Glutamatergic neuron (in vitro differentiated cells): ENCODE measurements around the gene MEAK7. TPM values are rescaled to one million over a fixed set of nuclear protein-coding genes. Genes with fewer than 3 reads are reported as not detected.
"Not testable (repeated sequence)": the region's sequence is repeated elsewhere in the genome, so short reads cannot be mapped to it uniquely, and the experiment has no call there.

Experiments used
- DNase-seq: peaks from one replicate; pipeline ENCODE4 v3.0.0; 2022
- H3K27ac Mint-ChIP-seq: one replicate; pipeline ENCODE4 v1.8.0; 2020; ENCODE audit warnings: mild to moderate bottlenecking, mixed read lengths, inconsistent platforms; ENCODE audit not compliant: unreplicated experiment
- H3K27me3 Mint-ChIP-seq: one replicate; pipeline ENCODE4 v1.8.0; 2020; ENCODE audit warnings: mild to moderate bottlenecking, moderate library complexity, mixed read lengths, inconsistent platforms; ENCODE audit not compliant: unreplicated experiment
- H3K36me3 Mint-ChIP-seq: one replicate; pipeline ENCODE4 v1.8.0; 2020; ENCODE audit warnings: mild to moderate bottlenecking, mixed read lengths, inconsistent platforms; ENCODE audit not compliant: unreplicated experiment
- H3K4me1 Mint-ChIP-seq: one replicate; pipeline ENCODE4 v1.8.0; 2020; ENCODE audit warnings: mild to moderate bottlenecking, low read depth, mixed read lengths, inconsistent platforms; ENCODE audit not compliant: unreplicated experiment
- H3K4me3 Mint-ChIP-seq: one replicate; pipeline ENCODE4 v1.8.0; 2020; ENCODE audit warnings: mild to moderate bottlenecking, mixed read lengths, inconsistent platforms; ENCODE audit not compliant: unreplicated experiment
- H3K9me3 Mint-ChIP-seq: one replicate; pipeline ENCODE4 v1.8.0; 2020; ENCODE audit warnings: mild to moderate bottlenecking, moderate library complexity, mixed read lengths, inconsistent platforms; ENCODE audit not compliant: unreplicated experiment
- CTCF ChIP-seq: fragments of 200-600 bp; sonication (generic); IDR thresholded peaks from one replicate; pipeline ENCODE4 v1.5.0; 2021; ENCODE audit not compliant: partially characterized antibody, unreplicated experiment
- total RNA-seq: library from RNA; stranded (reverse); fragmentation: NEBNext Ultra II Directional; extraction: Animal tissue kit (Norgen Biotek cat#: 25700); gene quantifications from one replicate; pipeline ENCODE4 v1.2.1, GENCODE V29; 2021; ENCODE audit not compliant: unreplicated experiment

Gene MEAK7
- total RNA-seq, 1 donor from 2014 or later, result 44.8 TPM

GRCh38 chr16:84521497-84521770 lies 17.0 kb upstream of the MEAK7 start:
- TF ChIP-seq CTCF, result no peak
- Mint-ChIP-seq H3K9me3 (peaks cover 8% of the 10 kb centered on the region), H3K4me1 (peaks cover 14% of the 10 kb centered on the region), H3K27me3 (peaks cover 8% of the 10 kb centered on the region), H3K27ac (no peak overlapping the region), H3K4me3 (no peak overlapping the region), H3K36me3 (peaks cover 6% of the 10 kb centered on the region)
- DNase-seq, result no peak

DNA sequence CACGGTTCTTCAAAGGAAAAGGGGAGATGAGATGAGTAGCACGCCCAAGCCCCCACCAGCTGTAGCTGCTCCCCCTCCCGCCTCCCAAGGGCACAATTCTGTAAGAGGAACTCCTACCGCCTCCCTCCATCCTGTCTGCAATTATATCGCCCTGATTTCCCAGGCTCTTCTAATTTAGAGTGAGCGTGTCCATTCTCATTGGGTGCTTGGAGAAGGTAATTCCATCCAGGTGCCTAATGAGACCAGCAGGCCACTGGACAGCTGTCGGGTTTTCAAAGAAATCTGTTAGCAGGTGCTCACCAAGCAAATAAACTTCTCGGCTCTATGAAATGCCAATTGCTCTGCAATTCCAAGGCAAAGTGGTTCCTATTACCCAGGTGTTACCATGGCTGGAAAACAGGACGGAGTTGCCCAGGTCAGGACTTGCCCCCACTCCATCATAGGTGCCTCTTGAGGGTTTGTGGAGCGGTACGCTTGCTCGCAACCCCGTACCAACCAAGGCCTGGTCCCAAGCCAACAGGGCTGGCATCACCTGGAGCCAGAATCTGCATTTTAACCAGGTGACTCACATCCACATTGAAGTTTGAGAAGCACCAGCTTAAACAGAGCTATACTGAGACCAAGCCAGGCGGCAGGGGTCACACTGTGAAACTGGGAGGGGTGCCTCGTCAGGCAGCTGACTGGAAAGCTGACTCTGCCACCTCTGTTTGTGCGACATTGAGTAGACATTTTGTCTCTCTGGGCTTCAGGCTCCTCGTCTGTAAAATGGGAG lies 16.5 kb upstream of the MEAK7 start:
- no peak for DNase-seq
- Mint-ChIP-seq H3K27ac (peak overlapping the region; percentile 56), H3K4me1 (peaks cover 14% of the 10 kb centered on the region)

DNA sequence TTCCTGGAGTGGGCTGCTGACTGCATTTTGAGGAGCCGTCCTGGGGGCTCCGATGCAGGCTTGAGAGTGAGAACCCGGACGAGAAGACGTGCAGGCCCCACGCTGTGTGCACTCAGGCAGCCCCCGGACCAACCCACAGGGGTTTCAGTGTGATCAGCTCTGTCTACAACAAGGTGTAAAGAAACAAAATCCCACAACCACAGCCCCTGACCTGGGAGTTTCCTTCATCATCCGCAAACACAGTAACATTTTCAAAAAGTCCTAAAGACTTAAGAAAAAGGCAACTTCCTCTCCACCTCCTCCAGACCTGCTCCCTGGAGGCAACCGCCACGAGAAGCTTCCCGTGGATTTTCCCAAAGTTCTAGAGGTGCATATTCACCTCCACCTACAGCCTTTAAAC lies 15.4 kb upstream of the MEAK7 start:
- peaks cover 7% of the 10 kb centered on the region for H3K27me3 Mint-ChIP-seq
- H3K9me3 Mint-ChIP-seq, result peaks cover 6% of the 10 kb centered on the region
- no peak overlapping the region for H3K27ac Mint-ChIP-seq
- TF ChIP-seq CTCF, result no peak
- no peak for DNase-seq
- peaks cover 6% of the 10 kb centered on the region for H3K36me3 Mint-ChIP-seq
- peak overlapping the region; percentile 3 for H3K4me3 Mint-ChIP-seq
- H3K4me1 Mint-ChIP-seq, result peaks cover 16% of the 10 kb centered on the region

More for the DNA sequence above, 16.5 kb upstream of the MEAK7 start:
- H3K36me3 Mint-ChIP-seq, result peaks cover 6% of the 10 kb centered on the region
- H3K9me3 Mint-ChIP-seq, result peaks cover 8% of the 10 kb centered on the region
- peak overlapping the region; percentile 16 for H3K4me3 Mint-ChIP-seq
- H3K27me3 Mint-ChIP-seq, result peaks cover 9% of the 10 kb centered on the region
- TF ChIP-seq CTCF, result no peak

DNA sequence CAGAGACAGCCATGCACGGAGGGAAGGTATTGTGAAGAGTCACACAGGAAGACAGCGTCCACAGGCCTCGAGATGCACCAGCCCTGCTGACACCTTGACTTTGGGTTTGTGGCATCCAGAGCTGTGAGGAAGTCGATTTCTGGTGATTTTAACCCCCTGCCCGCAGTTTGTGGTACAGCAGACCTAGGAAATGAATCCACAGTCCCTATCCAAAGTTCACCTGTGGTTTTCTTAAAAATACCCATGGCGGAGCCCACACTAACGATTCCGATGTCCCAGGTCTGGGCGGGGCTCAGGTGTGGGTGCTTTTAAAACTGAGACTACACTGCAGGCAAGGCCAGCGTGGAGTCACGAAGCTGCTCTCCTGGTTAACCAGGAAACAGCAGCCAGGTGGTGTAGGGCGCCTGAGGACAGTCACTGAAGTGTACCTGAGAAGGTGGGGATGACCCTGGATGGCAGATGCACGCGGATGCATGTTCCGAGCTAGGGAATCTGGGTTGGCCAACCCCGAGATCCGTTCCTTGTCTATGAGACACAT lies 14.4 kb upstream of the MEAK7 start:
- TF ChIP-seq CTCF, result no peak
- Mint-ChIP-seq H3K27ac (no peak overlapping the region), H3K9me3 (peaks cover 6% of the 10 kb centered on the region), H3K36me3 (peaks cover 6% of the 10 kb centered on the region), H3K27me3 (peaks cover 7% of the 10 kb centered on the region), H3K4me3 (no peak overlapping the region), H3K4me1 (peaks cover 16% of the 10 kb centered on the region)
- DNase-seq, result no peak

GRCh38 chr16:84518220-84518619 lies 13.8 kb upstream of the MEAK7 start:
- not testable (repeated sequence) for H3K36me3 Mint-ChIP-seq, H3K9me3 Mint-ChIP-seq, DNase-seq, H3K27me3 Mint-ChIP-seq, H3K4me3 Mint-ChIP-seq, H3K27ac Mint-ChIP-seq
- H3K4me1 Mint-ChIP-seq, result peaks cover 16% of the 10 kb centered on the region
